ENCODE results near the gene PDIA3. TPM values are rescaled to one million over a fixed set of nuclear protein-coding genes. Genes with fewer than 3 reads are reported as not detected.

PDIA3 gene
- total and polyA plus RNA-seq, 2 of the 13 experiments (the other 11 are each of a cell fraction or from before 2014, with no cell fraction given) = 238 to 433 TPM

DNA sequence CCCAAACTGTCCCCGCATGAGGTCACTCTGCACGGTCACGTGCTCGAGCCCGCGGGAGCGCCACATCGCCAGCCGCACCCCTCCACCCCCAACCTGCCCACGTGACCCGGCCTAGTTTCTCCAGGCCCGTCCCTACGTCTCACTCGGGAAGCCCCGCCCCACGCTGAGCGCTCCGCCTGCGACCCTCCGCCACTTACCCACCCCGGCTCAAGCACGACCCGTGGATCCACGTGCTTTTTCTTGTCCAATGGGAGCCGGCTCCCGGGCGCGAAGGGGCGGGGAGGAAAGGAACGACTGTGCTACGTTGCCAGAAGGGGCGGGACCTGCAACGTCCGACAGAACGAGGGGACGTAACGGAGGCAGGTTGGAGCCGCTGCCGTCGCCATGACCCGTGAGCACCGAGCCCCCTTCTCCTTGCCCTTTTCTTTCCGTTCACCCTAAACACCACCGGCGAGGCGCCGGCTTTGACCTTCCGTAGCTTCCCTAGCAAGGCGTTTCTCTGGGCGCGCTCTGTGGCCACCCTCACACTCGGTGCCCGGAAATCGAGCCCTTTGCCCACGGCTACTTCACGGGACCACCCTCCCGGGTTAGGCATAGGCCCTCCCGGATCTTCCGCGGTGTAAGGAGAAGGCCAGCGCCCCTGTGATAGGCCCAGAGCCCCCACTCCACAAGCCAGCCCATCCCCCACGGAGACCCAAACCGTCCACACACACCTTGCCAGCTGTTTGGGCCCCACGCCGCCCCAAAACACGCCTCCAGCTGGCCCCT lies 45.9 kb downstream of the PDIA3 start, which contains the start of gene SERF2 (continued):
- TF ChIP-seq, protein P1, sequence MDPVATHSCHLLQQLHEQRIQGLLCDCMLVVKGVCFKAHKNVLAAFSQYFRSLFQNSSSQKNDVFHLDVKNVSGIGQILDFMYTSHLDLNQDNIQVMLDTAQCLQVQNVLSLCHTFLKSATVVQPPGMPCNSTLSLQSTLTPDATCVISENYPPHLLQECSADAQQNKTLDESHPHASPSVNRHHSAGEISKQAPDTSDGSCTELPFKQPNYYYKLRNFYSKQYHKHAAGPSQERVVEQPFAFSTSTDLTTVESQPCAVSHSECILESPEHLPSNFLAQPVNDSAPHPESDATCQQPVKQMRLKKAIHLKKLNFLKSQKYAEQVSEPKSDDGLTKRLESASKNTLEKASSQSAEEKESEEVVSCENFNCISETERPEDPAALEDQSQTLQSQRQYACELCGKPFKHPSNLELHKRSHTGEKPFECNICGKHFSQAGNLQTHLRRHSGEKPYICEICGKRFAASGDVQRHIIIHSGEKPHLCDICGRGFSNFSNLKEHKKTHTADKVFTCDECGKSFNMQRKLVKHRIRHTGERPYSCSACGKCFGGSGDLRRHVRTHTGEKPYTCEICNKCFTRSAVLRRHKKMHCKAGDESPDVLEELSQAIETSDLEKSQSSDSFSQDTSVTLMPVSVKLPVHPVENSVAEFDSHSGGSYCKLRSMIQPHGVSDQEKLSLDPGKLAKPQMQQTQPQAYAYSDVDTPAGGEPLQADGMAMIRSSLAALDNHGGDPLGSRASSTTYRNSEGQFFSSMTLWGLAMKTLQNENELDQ (CRISPR knock-in tag; IDR thresholded peaks at IDR 0.05; ENCODE audit: borderline replicate concordance) = no peak
- TF ChIP-seq ZNF383 (CRISPR knock-in tag; IDR thresholded peaks at IDR 0.05; ENCODE audit: borderline replicate concordance) (no peak), ONECUT2 (CRISPR knock-in tag; IDR thresholded peaks at IDR 0.05) (no peak), ZNF326 (CRISPR knock-in tag; IDR thresholded peaks at IDR 0.05; ENCODE audit: borderline replicate concordance) (no peak), ZFP1 (CRISPR knock-in tag; IDR thresholded peaks at IDR 0.05) (no peak), FOXA1 (IDR thresholded peaks at IDR 0.05) (no peak), FOXA1 (CRISPR knock-in tag; IDR thresholded peaks at IDR 0.05) (no peak), ZNF879 (CRISPR knock-in tag; IDR thresholded peaks at IDR 0.05) (no peak), KLF16 (CRISPR knock-in tag; IDR thresholded peaks at IDR 0.05) (0 out of 4 replicates have a peak, but pooled peaks of 1 of the 2 experiments have one; percentile 34), ZNF672 (CRISPR knock-in tag; IDR thresholded peaks at IDR 0.05) (no peak), ZFP90 (CRISPR knock-in tag; IDR thresholded peaks at IDR 0.05; ENCODE audit: borderline replicate concordance) (peak; percentile 10), TSC22D2 (CRISPR knock-in tag; IDR thresholded peaks at IDR 0.05; ENCODE audit: borderline replicate concordance) (peak; percentile 5; the same call in 1 of the 2 replicates), FOXJ3 (CRISPR knock-in tag; IDR thresholded peaks at IDR 0.05; ENCODE audit: borderline replicate concordance) (no peak)
- TF ChIP-seq, protein P2, sequence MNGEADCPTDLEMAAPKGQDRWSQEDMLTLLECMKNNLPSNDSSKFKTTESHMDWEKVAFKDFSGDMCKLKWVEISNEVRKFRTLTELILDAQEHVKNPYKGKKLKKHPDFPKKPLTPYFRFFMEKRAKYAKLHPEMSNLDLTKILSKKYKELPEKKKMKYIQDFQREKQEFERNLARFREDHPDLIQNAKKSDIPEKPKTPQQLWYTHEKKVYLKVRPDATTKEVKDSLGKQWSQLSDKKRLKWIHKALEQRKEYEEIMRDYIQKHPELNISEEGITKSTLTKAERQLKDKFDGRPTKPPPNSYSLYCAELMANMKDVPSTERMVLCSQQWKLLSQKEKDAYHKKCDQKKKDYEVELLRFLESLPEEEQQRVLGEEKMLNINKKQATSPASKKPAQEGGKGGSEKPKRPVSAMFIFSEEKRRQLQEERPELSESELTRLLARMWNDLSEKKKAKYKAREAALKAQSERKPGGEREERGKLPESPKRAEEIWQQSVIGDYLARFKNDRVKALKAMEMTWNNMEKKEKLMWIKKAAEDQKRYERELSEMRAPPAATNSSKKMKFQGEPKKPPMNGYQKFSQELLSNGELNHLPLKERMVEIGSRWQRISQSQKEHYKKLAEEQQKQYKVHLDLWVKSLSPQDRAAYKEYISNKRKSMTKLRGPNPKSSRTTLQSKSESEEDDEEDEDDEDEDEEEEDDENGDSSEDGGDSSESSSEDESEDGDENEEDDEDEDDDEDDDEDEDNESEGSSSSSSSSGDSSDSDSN (CRISPR knock-in tag; IDR thresholded peaks at IDR 0.05) = peak; percentile 68
- TF ChIP-seq, protein P3, sequence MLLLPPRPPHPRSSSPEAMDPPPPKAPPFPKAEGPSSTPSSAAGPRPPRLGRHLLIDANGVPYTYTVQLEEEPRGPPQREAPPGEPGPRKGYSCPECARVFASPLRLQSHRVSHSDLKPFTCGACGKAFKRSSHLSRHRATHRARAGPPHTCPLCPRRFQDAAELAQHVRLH (CRISPR knock-in tag; IDR thresholded peaks at IDR 0.05; ENCODE audit: borderline replicate concordance, low read depth) = peak; percentile 23; the same call in 1 of the 2 replicates
- TF ChIP-seq, protein P4, sequence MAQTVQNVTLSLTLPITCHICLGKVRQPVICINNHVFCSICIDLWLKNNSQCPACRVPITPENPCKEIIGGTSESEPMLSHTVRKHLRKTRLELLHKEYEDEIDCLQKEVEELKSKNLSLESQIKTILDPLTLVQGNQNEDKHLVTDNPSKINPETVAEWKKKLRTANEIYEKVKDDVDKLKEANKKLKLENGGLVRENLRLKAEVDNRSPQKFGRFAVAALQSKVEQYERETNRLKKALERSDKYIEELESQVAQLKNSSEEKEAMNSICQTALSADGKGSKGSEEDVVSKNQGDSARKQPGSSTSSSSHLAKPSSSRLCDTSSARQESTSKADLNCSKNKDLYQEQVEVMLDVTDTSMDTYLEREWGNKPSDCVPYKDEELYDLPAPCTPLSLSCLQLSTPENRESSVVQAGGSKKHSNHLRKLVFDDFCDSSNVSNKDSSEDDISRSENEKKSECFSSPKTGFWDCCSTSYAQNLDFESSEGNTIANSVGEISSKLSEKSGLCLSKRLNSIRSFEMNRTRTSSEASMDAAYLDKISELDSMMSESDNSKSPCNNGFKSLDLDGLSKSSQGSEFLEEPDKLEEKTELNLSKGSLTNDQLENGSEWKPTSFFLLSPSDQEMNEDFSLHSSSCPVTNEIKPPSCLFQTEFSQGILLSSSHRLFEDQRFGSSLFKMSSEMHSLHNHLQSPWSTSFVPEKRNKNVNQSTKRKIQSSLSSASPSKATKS (CRISPR knock-in tag; IDR thresholded peaks at IDR 0.05) = no peak
- TF ChIP-seq, protein P5, sequence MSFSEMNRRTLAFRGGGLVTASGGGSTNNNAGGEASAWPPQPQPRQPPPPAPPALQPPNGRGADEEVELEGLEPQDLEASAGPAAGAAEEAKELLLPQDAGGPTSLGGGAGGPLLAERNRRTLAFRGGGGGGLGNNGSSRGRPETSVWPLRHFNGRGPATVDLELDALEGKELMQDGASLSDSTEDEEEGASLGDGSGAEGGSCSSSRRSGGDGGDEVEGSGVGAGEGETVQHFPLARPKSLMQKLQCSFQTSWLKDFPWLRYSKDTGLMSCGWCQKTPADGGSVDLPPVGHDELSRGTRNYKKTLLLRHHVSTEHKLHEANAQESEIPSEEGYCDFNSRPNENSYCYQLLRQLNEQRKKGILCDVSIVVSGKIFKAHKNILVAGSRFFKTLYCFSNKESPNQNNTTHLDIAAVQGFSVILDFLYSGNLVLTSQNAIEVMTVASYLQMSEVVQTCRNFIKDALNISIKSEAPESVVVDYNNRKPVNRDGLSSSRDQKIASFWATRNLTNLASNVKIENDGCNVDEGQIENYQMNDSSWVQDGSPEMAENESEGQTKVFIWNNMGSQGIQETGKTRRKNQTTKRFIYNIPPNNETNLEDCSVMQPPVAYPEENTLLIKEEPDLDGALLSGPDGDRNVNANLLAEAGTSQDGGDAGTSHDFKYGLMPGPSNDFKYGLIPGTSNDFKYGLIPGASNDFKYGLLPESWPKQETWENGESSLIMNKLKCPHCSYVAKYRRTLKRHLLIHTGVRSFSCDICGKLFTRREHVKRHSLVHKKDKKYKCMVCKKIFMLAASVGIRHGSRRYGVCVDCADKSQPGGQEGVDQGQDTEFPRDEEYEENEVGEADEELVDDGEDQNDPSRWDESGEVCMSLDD (CRISPR knock-in tag; IDR thresholded peaks at IDR 0.05; ENCODE audit: borderline replicate concordance) = peak; percentile 92; the same call in 1 of the 2 replicates
- TF ChIP-seq, protein P6, sequence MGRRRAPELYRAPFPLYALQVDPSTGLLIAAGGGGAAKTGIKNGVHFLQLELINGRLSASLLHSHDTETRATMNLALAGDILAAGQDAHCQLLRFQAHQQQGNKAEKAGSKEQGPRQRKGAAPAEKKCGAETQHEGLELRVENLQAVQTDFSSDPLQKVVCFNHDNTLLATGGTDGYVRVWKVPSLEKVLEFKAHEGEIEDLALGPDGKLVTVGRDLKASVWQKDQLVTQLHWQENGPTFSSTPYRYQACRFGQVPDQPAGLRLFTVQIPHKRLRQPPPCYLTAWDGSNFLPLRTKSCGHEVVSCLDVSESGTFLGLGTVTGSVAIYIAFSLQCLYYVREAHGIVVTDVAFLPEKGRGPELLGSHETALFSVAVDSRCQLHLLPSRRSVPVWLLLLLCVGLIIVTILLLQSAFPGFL (CRISPR knock-in tag; IDR thresholded peaks at IDR 0.05) = no peak

All from HepG2 (cell line).